ENCODE data around the gene PRKD3.

Gene PRKD3

DNA sequence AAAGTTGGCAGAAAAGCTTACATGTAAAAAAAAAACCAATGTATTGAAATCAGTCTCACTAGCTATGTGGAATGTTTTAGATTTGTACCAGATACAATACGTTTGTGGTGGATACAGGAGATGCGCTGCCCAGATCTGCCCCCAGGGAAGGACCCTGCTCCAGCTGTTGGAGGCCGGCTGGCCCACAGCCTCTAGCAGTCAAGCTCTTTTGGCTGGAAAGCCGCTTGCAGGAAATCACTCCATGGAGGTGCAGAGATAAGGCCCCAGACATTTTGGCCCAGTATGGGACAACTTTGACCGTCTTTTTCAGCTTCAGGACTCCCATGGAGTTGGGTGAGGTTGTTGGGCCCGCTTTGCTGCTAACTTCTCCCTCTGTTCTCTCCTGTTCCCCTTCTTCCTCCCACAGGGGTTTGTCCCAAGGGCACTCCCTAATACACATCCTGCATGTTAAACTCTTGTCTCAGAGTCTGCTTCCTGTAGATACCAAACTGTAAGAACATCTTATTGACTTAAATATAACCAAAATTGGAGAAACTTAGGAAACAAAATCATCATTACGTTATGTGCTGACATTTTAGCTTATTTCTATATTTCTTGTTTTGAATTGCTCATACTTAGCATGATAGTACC lies 18.1 kb upstream of the PRKD3 start:
- no peak for DNase-seq

DNA sequence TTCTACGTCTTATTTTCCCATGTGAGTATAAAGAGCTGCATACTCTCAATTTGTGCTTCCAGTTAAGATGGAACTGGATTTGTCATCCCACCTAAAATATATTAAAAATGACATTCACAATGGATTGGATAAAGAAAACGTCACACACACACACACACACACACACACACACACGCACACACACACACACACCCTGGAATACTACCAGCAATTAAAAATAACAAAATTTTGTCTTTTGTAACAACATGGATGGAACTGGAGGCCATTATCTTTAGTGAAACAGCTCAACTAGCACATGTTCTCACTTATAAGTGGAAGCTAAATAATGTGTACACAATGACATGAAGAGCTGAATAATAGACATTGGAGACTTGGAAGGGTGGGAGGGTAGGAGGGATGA lies 16.0 kb upstream of the PRKD3 start:
- DNase-seq, result no peak

DNA sequence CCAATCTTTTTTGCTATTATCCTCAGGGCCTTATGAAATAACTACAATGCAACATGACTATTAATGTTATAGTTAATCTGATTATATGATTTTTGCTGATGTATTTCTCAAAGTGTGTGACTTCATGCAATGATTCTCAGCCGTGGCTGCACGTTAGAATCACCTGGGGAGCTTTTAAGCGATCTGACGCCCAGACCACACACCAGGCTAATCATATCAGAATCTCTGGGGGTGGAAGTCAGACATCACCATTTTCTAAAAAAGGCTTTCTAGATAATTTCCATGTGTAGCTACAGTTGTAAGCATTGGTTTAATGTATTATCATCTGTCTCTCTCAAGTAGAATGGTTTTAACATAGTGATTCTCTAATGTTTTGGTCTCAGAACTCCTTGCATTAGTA lies 14.3 kb upstream of the PRKD3 start:
- DNase-seq, result no peak

DNA sequence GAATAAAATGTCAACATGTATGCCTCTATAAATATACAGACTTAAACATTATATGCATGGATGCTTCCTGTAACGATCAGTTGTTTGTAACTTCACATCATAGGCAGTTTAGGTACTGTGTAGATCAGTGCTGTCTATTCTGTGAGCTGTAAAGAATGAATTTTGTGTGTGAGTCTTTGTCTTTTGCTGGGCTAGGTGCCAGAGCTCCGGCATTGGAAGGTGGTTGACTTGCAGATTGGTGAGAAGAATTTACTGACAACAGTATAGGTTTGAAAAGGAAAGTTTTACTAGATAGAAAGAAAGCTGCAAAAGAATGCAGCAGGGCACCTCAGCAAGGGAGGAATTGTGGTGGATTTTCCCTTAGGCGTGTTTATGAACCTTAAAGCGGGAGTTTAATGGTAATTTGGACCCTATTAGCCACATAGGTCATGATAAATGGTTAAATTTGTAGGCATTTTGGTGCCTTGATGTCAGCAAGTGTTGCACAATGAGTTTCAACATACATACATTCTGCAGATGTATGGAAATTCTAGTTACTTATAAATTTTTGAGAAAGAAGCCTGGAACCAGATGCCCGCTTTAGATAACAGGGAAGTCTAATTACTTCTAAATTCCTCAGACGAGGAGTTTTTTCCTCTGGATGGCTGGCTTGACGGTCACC lies 13.1 kb upstream of the PRKD3 start:
- no peak for DNase-seq

DNA sequence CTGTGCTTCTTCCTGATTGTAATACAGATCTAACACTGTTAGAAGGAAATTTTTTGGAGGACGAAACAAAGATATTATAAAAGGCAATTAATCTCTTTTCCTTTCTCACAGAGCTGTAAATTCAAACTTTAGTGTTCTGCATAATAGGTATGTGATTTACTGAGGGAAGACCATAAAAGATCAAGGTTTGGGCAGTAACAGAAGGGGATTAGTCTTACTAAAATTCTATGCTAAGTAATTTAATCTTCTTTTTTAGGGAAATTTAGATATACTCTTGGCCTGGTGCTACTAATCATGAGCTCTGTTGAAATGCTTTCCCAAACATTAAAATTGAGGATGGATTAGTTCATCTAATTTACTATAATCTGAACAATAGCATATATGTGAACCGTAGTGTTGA lies 11.0 kb upstream of the PRKD3 start:
- DNase-seq, result no peak

DNA sequence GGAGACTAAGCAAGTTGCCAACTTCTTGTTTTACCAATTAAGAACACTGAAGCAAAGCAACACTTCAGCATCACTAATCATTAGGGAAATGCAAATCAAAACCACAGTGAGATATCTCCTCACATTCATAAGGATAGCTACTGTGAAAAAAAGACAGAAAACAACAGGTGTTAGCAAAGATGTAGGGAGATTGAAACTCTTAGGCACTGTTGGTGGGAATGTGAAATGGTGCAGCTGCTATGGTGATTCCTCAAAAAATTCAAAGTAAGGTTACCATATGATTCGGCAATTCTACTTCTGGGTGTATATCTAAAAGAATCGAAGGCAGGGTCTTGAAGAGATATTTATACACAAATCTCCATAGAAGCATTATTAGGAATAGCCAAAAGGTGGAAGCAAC lies 8.6 kb upstream of the PRKD3 start:
- no peak for DNase-seq

DNA sequence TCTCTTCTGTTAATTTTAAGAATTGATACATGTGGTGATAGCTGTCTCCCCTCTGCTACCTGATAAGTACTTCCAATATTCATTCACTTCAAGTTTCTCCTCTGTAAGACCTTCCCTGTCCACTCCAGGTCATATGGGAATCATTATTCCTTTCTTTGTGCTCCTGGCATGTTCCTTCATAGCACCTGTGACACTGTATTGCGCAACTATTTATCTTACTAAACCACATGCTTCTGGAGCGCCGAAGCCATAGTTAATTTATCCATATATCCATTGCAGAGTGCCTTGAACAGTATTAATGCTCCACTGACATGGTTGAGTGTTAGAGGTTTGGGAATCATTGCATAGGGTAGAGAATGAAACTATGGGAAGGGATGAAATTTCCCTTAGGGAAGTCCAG lies 7.9 kb upstream of the PRKD3 start:
- DNase-seq, result no peak

DNA sequence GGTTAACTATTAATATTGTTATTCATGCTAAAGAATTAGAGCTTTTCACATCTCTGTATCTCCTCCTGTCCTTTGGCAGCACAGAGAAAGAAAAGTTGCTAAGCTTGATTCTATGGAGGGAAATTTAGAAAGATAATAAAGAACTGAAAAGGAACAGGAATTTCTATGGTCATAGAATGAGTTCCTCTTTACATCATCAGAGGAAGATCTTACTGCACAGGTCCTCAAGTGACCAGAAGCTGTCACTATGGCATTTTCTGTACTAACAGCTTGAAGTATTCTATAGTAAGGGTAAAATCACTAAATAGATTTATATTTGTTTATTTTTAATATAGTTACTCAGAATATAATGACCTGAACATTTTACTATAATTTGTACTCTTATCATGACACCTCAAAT lies 6.0 kb upstream of the PRKD3 start:
- no peak for DNase-seq

DNA sequence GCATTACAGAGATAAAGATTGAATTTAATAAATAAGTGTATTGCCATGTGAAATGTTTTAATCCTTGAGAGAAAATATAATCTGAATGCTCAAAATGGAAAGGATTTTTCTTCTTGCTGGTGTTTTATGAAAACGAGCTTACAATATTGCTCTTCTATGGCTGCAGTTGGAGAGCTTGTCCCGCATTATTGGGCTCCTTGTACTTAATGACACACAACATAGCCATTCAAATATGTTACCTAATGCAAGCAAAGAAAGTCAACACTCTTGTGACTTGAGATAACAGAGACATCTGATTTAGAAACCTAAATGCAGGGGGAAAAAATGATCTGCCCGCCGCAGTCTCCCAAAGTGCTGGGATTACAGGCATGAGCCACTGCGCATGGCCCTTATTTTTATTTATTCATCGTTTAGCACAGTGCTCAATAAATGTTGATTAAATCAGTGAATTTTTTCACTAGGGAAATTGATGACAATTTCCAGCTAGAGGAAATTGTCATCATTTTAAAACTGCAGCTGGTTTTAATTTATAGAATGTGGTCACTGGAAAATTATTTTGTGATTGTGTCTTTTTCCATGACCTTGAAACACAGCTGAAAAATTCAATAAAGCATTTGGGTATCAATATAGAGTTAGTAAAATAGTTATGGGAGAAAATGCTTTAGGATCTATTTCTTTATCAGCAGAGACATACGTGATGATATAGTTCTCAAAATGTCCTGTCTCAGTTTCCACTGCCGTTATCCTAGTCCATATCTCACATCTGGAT lies 2.4 kb upstream of the PRKD3 start:
- no peak for DNase-seq

DNA sequence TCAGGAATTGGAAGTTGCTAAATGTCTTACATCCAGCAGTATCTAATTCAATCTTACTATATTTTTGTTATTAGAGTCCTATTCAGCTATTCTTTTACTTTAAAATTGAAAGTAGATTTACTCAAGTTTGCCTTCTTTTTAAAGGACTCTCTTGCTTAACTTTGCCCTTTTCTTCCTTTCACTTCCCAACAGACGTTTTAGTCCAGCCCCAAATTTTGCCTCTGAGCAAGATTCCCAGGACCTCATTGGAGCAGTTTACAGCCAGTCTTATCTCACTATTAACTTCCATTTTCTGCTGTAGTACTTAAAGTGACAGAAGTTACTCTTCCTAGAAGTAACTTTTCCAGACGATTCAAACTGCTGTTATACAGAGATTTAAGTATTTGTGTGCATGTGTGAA lies 1.7 kb upstream of the PRKD3 start:
- no peak for DNase-seq

DNA sequence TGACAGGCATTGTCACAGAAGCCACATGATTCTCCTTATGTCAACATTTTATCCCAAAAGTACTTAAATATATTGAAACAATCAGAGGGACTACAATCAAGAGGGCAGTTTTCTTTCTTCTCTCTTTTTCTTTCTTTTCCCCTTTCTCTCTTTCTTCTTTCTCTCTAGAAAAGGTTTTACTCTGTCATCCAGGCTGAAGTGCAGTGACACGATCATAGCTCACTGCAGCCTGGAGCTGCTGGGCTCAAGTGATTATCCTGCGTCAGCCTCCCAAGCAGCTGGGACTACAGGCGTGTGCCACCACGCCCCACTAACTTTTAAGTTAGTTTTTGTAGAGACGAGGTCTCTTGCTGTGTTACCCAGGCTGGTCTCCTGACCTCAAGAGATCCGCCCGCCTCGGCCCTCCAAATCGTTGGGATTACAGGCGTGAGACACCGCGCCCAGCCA lies 1.0 kb upstream of the PRKD3 start:
- no peak for DNase-seq

DNA sequence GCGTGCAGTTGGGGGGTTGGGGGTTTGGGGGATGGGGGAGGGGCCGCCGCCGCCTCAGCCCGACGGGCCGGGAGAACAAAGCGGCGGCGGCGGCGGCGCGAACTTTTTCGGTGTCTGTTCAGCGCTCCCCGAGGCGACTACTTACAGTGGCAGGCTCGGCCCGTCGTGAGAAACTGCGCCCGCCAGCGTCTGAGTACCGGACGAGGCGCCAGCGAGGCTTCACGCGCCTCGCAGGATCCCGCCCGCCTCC lies 172 bp downstream of the PRKD3 start:
- DNase-seq, result no peak

DNA sequence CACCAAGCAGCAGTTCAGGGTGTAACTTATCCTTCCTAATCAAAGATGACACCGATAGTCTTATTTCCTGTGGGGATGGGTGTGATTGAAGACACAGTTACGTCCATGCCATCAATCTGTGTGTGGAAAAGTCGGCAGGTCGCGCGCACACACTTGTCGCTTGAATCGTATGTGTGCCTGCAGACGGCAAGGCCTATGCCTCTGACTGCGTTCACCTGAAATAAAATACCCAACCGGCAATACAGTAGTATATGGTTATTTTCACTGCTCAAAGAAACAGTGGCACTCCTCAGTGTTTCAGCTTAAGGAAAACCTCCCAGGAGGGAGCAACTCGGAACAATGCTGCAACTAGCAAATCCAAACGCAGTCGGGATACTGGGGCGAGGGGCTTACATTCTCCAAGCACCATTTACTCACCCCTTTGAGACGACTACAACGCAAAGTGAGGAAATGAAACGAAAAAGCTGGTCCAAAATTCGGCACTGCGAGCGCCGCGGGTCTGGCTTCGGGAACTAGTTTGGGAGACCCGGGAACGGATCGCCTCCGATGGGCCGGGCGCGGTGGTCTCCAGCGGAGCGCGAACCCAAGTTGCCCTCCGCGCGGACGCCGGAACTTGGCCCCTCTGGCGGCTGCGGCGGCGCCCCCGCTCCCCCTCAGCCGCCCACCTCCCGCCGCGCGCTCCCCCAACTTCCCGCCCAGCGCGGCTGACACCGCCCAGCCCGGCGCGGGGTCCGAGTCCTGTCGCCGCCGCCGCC lies 675 bp downstream of the PRKD3 start:
- peak; percentile 62 for DNase-seq

DNA sequence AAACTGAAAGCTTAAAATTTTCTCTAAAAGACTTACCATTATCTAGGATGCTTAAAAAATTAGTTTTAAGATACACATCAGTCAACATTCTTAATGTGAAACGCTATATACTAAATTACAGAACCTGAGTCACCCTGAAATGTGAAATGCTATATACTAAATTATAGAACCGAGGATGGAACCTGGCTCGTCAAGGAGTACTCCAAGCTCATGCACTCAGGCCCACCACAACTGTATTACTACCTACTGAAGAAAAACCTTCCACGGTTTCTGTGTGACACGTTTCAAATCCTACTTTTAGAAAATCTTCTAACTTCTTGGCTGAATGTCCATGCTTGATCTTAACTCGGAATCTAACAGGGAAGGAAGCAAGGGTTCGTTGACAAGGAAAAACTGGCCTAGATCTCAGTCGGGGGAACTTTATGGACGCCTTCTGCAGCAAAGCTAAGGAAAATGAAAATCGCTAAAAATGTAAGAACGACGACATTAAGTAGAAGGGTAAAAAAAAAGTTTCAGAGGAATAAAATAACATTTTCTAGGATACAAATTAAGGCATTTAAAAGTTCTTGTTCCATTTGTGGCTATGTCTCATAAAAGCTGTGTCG lies 1.4 kb downstream of the PRKD3 start:
- DNase-seq, result no peak

DNA sequence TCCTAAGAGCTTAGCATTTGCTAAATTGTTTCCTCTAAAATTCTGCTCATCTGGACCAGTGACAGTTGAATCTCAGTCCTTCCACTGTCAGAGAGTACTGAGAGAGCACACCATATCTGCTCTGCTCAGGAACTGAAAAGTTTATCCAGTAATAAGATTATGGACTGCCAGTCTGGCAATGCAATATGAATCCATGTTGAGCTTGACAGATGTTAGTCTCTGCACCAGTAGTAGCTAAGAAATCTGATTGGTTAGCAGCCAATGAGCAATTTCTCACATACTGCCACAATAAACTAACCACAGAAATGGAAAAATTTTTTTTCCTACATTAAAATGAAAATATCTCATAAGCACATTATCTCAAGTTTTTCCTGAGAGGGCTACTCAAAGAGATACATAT lies 2.3 kb downstream of the PRKD3 start:
- no peak for DNase-seq

DNA sequence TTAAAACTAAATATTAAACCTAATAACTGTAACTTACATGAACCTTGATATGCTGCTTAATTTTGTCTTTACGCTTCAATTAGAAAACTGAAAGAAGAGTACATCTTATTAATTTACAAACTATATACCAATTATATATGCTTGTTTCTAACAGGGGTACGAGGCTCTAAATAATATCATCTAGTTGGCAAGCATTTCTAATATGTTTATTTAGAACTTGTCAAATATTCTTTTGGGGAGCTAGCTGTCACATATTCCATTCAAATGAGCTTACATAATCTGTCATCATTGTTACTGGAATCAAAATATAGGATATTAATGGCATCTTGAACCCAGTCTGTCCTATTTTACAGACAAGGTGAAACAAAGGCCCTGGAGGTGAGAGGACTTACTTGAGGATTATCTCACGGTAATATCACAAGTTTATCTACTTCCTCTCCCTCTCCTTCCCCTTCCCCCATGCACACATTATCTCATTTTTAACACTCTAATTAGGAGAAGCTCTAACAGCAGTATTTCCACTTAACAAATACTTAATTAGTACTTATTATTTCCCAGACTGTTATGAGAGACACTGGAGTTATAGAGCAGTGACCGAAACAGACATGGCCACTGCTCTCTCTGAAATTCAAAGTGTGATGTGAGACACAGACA lies 3.5 kb downstream of the PRKD3 start:
- no peak for DNase-seq

DNA sequence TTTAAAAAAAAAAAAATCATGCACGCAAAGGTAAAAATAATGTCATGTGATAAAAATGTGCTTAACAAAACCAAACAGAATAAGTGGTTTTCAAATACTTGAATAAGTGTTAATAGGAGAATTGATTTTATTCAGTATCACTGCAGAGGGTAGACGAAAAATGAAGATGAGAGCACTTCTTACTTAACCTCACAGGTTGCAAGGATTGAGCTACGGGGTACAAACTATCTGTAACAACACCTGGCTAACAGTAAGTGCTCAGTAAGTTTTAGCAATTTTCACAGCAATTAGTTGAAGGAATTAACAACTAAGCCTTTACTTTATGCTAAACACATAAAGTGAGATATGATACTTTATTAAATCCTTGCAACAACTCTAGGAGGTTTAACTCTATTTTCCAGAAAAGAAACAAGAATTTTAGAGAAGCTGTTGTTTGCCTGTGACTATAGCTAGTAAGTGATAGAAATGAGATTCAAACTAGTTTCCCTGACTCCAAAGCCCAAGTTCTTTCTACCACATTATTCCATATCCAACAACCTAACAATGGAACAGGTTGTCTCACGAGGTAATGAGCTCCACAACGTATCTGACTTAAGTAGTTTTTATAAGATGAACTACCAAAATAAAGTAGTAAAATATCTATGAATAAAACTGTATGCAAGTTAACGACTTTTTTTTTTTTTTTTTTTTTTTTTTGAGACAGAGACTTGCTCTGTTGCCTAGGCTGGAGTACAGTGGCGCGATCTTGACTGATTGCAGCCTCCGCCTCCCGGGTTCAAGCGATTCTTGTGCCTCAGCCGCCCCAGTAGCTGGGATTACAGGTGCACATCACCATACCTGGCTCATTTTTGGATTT lies 4.7 kb downstream of the PRKD3 start:
- no peak for DNase-seq

DNA sequence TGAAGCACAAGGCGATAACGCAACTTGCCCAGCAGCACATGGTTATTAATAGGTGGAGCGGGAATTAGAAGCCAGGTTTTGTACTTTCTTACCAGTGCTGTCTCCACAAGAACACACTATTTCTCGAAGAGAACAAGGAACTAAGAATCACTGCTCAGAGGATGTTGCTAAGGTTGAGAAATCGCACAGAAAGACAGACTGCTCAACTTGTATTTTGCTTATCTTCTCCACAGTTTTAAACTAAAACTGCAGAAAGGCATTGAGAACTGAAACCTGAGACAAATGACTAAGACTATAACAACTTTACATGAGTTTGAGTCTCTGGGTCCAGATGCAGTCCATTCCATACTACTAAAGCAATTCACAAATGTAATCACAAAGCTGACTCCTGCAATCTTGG lies 6.2 kb downstream of the PRKD3 start:
- no peak for DNase-seq

DNA sequence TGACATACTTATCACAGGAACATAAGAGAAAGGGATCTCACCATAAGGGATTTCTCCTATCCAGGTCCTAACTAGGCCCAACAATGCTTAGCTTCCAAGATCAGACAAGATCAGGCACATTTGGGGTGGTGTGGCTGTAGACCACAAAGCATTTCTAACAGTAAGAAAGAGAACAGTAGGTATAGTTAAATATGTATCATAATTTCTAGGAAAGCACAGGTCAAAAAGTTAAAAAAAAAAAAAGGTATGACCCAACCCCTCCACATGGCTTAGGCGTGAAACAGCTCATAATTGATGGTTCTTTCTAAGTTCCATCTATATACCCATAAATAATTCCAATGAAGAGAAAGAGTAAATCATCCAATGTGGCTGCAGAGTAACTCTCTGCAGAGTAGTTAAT lies 6.9 kb downstream of the PRKD3 start:
- no peak for DNase-seq

DNA sequence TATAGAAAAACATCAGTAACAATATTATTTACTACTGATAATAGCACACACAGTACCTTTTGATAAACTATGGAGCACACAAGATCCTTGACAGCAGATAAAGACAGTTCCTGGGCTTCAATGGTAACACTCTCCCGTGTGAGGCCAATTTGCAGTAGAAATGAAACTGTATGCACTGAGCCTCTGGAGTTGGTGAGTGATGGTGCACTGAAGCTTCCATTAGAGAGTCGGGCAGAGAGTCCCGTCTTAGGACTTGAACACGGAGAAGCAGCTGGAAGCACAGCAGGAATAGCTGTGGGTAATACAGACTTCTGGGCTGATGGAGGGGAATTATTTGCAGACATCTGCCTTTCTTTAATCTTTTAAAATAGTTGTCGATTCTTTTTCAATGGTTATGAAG lies 8.5 kb downstream of the PRKD3 start:
- DNase-seq, result no peak

DNA sequence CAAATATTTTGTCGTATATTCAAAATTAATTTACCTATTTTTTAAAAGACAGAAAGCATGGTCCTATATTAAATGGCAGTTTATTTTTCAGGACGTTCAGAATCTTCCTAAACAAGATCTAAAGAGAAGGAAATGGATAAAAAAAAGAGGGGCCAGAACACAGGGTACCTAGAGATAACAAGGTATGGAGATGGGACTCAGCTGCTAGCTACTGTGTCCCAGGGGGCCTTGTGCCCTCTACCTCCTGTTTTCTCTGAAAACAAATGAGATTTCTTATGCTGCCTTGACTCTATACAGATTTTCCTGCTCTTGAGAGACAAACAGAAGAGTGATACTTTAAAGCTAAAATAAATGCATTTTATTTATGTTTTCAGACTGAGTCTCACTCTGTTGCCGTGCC lies 9.3 kb downstream of the PRKD3 start:
- no peak for DNase-seq

DNA sequence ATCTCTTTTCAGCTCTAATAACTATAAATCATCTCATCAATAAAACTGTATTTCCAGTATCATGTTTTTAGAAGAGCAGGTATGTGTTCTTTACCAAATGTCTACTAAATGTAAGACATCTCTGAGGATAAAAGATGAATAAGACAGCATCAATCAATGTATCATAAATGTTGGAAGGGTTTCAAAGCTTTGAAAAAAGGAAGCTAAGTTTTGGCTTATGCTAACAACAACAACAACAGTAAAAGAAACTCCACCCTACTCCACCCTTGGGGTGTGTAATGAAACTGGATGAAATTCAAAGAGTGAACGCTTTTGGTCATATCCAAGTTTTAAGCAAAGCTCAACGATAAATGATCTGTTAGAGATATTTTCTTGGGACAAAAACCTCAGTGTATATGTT lies 17.1 kb downstream of the PRKD3 start:
- DNase-seq, result no peak

Measured in CD4-positive, alpha-beta T cell treated with Interleukin-17A for 4 hours (primary cell).